ENCODE results near the gene ZFPM1. TPM values are rescaled to one million over a fixed set of nuclear protein-coding genes. Genes with fewer than 3 reads are reported as not detected.

ZFPM1 gene
- total RNA-seq, 2 donors from 2014 or later, result 18.1 to 21.5 TPM

- Histone ChIP-seq H3K4me3 (ENCODE audit: low read length) (no peak overlapping the region), H3K4me1 (ENCODE audit: control insufficient read depth, insufficient read depth, low read length) (peaks cover 8% of the 10 kb centered on the region), H3K9me3 (ENCODE audit: control insufficient read depth, low read length) (no peaks in the 10 kb centered on the region), H3K27me3 (ENCODE audit: control insufficient read depth, insufficient read depth, low read length, poor library complexity, severe bottlenecking) (peaks cover 17% of the 10 kb centered on the region), H3K36me3 (ENCODE audit: control insufficient read depth, insufficient read depth, low read length) (no peaks in the 10 kb centered on the region), H3K27ac (ENCODE audit: low read depth, low read length) (no peak overlapping the region), H3K9ac (ENCODE audit: extremely low read depth, low read length, poor library complexity, severe bottlenecking) (no peak overlapping the region)
- Mint-ChIP-seq H3K27ac (no peak overlapping the region), H3K4me3 (no peak overlapping the region), H3K27me3 (ENCODE audit: insufficient read depth) (peaks cover 23% of the 10 kb centered on the region), H3K36me3 (ENCODE audit: low read depth) (no peaks in the 10 kb centered on the region), H3K4me1 (peaks cover 11% of the 10 kb centered on the region), H3K9me3 (peaks cover 2% of the 10 kb centered on the region)
- 82 to 86% methylated on average over 11 to 13 of the region's 13 CpGs for WGBS, 2 experiments (ENCODE audit: insufficient coverage in 1 of 2, insufficient read length in 1 of 2)
- DNase-seq, result no peak
- TF ChIP-seq, protein P1, sequence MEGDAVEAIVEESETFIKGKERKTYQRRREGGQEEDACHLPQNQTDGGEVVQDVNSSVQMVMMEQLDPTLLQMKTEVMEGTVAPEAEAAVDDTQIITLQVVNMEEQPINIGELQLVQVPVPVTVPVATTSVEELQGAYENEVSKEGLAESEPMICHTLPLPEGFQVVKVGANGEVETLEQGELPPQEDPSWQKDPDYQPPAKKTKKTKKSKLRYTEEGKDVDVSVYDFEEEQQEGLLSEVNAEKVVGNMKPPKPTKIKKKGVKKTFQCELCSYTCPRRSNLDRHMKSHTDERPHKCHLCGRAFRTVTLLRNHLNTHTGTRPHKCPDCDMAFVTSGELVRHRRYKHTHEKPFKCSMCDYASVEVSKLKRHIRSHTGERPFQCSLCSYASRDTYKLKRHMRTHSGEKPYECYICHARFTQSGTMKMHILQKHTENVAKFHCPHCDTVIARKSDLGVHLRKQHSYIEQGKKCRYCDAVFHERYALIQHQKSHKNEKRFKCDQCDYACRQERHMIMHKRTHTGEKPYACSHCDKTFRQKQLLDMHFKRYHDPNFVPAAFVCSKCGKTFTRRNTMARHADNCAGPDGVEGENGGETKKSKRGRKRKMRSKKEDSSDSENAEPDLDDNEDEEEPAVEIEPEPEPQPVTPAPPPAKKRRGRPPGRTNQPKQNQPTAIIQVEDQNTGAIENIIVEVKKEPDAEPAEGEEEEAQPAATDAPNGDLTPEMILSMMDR (conservative IDR thresholded peaks at IDR 0.05), result no peak
Observed at GRCh38 chr16:88552815-88553214, 99.7 kb downstream of the ZFPM1 start.

DNA sequence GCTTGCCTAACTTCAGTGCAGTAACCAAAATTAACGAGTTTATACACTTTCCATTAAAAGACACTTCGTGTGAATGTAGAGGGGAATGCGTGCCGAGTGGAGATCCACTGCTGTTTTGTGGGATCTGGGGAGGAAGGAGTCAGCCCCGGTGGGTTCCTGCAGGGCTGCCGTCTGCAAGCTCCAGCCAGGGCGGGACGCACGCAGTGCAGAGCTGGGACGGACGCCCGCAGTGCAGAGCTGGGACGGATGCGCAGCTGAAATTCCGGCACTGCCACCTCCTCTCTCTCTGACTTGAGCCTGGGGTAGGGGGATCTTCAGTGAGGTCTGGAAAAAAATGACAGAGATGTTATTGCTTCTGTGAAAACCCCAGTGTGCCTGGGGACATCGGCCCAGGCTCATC is 100.7 kb downstream of the ZFPM1 start:
- Histone ChIP-seq H3K4me1 (ENCODE audit: control insufficient read depth, insufficient read depth, low read length) (peaks cover 8% of the 10 kb centered on the region), H3K9ac (ENCODE audit: extremely low read depth, low read length, poor library complexity, severe bottlenecking) (no peak overlapping the region), H3K27ac (ENCODE audit: low read depth, low read length) (no peak overlapping the region), H3K36me3 (ENCODE audit: control insufficient read depth, insufficient read depth, low read length) (no peaks in the 10 kb centered on the region), H3K4me3 (ENCODE audit: low read length) (no peak overlapping the region), H3K27me3 (ENCODE audit: control insufficient read depth, insufficient read depth, low read length, poor library complexity, severe bottlenecking) (peaks cover 9% of the 10 kb centered on the region), H3K9me3 (ENCODE audit: control insufficient read depth, low read length) (no peaks in the 10 kb centered on the region)
- peaks cover 16% of the 10 kb centered on the region for H3K27me3 Mint-ChIP-seq (ENCODE audit: insufficient read depth)
- no peaks in the 10 kb centered on the region for H3K36me3 Mint-ChIP-seq (ENCODE audit: low read depth)
- H3K27ac Mint-ChIP-seq, result no peak overlapping the region
- no peak overlapping the region for H3K4me3 Mint-ChIP-seq
- 85 to 93% methylated on average over 12 to 16 of the region's 16 CpGs for WGBS, 2 experiments (ENCODE audit: insufficient coverage in 1 of 2, insufficient read length in 1 of 2)
- no peak for DNase-seq
- TF ChIP-seq, protein P1 (conservative IDR thresholded peaks at IDR 0.05), result no peak
- H3K4me1 Mint-ChIP-seq, result peaks cover 11% of the 10 kb centered on the region
- H3K9me3 Mint-ChIP-seq, result peaks cover 2% of the 10 kb centered on the region

DNA sequence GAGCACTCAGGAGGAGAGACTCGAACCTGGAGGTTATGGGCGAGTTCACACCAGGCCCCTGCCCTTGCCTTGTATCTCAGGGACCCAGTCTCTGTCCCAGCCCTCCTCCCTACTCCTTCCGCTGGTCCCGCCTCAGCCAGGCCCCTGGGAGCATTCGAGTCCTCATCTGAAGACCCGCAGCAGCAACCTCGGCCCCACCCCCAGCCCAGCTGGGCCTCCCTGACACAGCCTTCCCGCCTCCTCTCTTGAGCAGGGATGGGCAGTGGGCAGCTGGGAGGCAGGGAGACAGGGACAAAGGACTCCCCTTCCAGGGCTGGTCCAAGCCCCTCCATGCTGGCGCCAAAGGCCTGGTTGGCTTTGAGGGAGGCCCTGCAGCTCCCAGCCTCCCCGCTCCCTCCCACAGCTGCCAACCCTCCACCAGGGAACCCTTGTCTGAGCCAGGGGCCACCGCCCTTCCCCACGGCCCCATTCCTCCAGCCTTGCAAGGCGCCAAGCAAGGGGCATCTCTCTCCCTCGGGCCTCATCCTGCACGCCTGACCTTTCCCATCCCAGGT is 101.7 kb downstream of the ZFPM1 start:
- Mint-ChIP-seq H3K27ac (no peak overlapping the region), H3K27me3 (ENCODE audit: insufficient read depth) (peaks cover 15% of the 10 kb centered on the region), H3K4me1 (peaks cover 2% of the 10 kb centered on the region), H3K36me3 (ENCODE audit: low read depth) (no peaks in the 10 kb centered on the region), H3K9me3 (peaks cover 2% of the 10 kb centered on the region), H3K4me3 (no peak overlapping the region)
- TF ChIP-seq, protein P1 (conservative IDR thresholded peaks at IDR 0.05), result no peak
- no peak overlapping the region for H3K9ac ChIP-seq (ENCODE audit: extremely low read depth, low read length, poor library complexity, severe bottlenecking)
- peaks cover 6% of the 10 kb centered on the region for H3K27me3 ChIP-seq (ENCODE audit: control insufficient read depth, insufficient read depth, low read length, poor library complexity, severe bottlenecking)
- 79 to 88% methylated on average over 2 to 15 of the region's 15 CpGs for WGBS, 2 experiments (ENCODE audit: insufficient coverage in 1 of 2, insufficient read length in 1 of 2)
- H3K9me3 ChIP-seq (ENCODE audit: control insufficient read depth, low read length), result no peaks in the 10 kb centered on the region
- no peak for DNase-seq
- H3K36me3 ChIP-seq (ENCODE audit: control insufficient read depth, insufficient read depth, low read length), result no peaks in the 10 kb centered on the region
- H3K27ac ChIP-seq (ENCODE audit: low read depth, low read length), result no peak overlapping the region
- peaks cover 6% of the 10 kb centered on the region for H3K4me1 ChIP-seq (ENCODE audit: control insufficient read depth, insufficient read depth, low read length)
- H3K4me3 ChIP-seq (ENCODE audit: low read length), result no peak overlapping the region
